ENCODE measurements around the gene PADI1.

PADI1 gene

GRCh38 chr1:17232759-17233661, 28.1 kb downstream of the PADI1 start (continued):
- TF ChIP-seq ZNF768 (tag by site-specific recombination; IDR thresholded peaks at IDR 0.05): no peak
- TF ChIP-seq SP7 (tag by site-specific recombination; IDR thresholded peaks at IDR 0.05): peak; percentile 88
- peak; percentile 51; the same call in 1 of the 2 replicates for TF ChIP-seq TRIM28 (IDR thresholded peaks at IDR 0.05; ENCODE audit: borderline replicate concordance, low read length)

GRCh38 chr1:17233675-17234320, 28.9 kb downstream of the PADI1 start:
- CTCF ChIA-PET: interaction anchor here (0.7 to 11.3 kb wide), 6 partner anchors 11 to 137 kb away, joined by 3 to 281 read pairs (median 4); partner anchors contain the start of gene PADI2
- Histone ChIP-seq H3K27ac (ENCODE audit: extremely low read depth, low read depth, low read length) (peak overlapping the region; percentile 55; the same call in 1 of the 2 replicates), H3K36me3 (ENCODE audit: control insufficient read depth in 2 of 2, insufficient read depth in 1 of 2, low read length in 2 of 2) (no peaks in the 10 kb centered on the region), H3K4me3 (ENCODE audit: low read depth, low read length) (no peak overlapping the region), H3K9me3 (ENCODE audit: control insufficient read depth, insufficient read depth, low read depth, low read length) (no peaks in the 10 kb centered on the region), H3K4me1 (ENCODE audit: control insufficient read depth, insufficient read depth, low read length) (peaks cover 14% of the 10 kb centered on the region)
- POLR2A ChIA-PET: interaction anchor here (0.6 to 3.2 kb wide), 4 partner anchors 21 to 109 kb away, joined by 4 to 12 read pairs (median 8); no protein-coding TSS in a partner anchor
- TF ChIP-seq SP7 (tag by site-specific recombination; IDR thresholded peaks at IDR 0.05) (peak; percentile 55), SCRT2 (tag by site-specific recombination; IDR thresholded peaks at IDR 0.05) (peak; percentile 64; the same call in 1 of the 2 replicates), ZIC2 (tag by site-specific recombination; IDR thresholded peaks at IDR 0.05) (peak; percentile 80), GLIS1 (tag by site-specific recombination; IDR thresholded peaks at IDR 0.05) (peak; percentile 94), INSM2 (tag by site-specific recombination; IDR thresholded peaks at IDR 0.05) (peak; percentile 31; the same call in 1 of the 2 replicates), ZFHX2 (tag by site-specific recombination; conservative IDR thresholded peaks at IDR 0.05) (peak; percentile 98), ZNF221 (tag by site-specific recombination; IDR thresholded peaks at IDR 0.05; ENCODE audit: borderline replicate concordance) (no peak), ZNF843 (tag by site-specific recombination; IDR thresholded peaks at IDR 0.05) (peak; percentile 37; the same call in 1 of the 2 replicates), WT1 (tag by site-specific recombination; IDR thresholded peaks at IDR 0.05) (peak; percentile 16; the same call in 1 of the 2 replicates), ZNF366 (tag by site-specific recombination; conservative IDR thresholded peaks at IDR 0.05) (no peak), ZNF629 (tag by site-specific recombination; IDR thresholded peaks at IDR 0.05) (peak; percentile 39), SP2 (tag by site-specific recombination; IDR thresholded peaks at IDR 0.05) (peak; percentile 29), KLF9 (tag by site-specific recombination; IDR thresholded peaks at IDR 0.05; ENCODE audit: low read depth) (no peak), ZBTB20 (tag by site-specific recombination; IDR thresholded peaks at IDR 0.05) (0 out of 2 replicates have a peak, but pooled peaks have one; percentile 19), ZNF391 (tag by site-specific recombination; IDR thresholded peaks at IDR 0.05; ENCODE audit: borderline replicate concordance, low read depth) (peak; percentile 21; the same call in 1 of the 2 replicates), ZNF747 (tag by site-specific recombination; IDR thresholded peaks at IDR 0.05) (no peak), ZNF274 (IDR thresholded peaks at IDR 0.05; ENCODE audit: low read length) (no peak), ZNF274 (tag by site-specific recombination; IDR thresholded peaks at IDR 0.05; ENCODE audit: borderline replicate concordance) (no peak), ZNF692 (tag by site-specific recombination; IDR thresholded peaks at IDR 0.05) (0 out of 2 replicates have a peak, but pooled peaks have one; percentile 22), KLF16 (tag by site-specific recombination; IDR thresholded peaks at IDR 0.05) (no peak), KLF8 (tag by site-specific recombination; IDR thresholded peaks at IDR 0.05) (peak; percentile 73; the same call in 1 of the 2 replicates), ZBTB17 (tag by site-specific recombination; IDR thresholded peaks at IDR 0.05) (0 out of 2 replicates have a peak, but pooled peaks have one; percentile 10)
- TF ChIP-seq, protein P1, sequence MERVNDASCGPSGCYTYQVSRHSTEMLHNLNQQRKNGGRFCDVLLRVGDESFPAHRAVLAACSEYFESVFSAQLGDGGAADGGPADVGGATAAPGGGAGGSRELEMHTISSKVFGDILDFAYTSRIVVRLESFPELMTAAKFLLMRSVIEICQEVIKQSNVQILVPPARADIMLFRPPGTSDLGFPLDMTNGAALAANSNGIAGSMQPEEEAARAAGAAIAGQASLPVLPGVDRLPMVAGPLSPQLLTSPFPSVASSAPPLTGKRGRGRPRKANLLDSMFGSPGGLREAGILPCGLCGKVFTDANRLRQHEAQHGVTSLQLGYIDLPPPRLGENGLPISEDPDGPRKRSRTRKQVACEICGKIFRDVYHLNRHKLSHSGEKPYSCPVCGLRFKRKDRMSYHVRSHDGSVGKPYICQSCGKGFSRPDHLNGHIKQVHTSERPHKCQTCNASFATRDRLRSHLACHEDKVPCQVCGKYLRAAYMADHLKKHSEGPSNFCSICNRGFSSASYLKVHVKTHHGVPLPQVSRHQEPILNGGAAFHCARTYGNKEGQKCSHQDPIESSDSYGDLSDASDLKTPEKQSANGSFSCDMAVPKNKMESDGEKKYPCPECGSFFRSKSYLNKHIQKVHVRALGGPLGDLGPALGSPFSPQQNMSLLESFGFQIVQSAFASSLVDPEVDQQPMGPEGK (tag by site-specific recombination; IDR thresholded peaks at IDR 0.05): peak; percentile 83
- TF ChIP-seq, protein P2, sequence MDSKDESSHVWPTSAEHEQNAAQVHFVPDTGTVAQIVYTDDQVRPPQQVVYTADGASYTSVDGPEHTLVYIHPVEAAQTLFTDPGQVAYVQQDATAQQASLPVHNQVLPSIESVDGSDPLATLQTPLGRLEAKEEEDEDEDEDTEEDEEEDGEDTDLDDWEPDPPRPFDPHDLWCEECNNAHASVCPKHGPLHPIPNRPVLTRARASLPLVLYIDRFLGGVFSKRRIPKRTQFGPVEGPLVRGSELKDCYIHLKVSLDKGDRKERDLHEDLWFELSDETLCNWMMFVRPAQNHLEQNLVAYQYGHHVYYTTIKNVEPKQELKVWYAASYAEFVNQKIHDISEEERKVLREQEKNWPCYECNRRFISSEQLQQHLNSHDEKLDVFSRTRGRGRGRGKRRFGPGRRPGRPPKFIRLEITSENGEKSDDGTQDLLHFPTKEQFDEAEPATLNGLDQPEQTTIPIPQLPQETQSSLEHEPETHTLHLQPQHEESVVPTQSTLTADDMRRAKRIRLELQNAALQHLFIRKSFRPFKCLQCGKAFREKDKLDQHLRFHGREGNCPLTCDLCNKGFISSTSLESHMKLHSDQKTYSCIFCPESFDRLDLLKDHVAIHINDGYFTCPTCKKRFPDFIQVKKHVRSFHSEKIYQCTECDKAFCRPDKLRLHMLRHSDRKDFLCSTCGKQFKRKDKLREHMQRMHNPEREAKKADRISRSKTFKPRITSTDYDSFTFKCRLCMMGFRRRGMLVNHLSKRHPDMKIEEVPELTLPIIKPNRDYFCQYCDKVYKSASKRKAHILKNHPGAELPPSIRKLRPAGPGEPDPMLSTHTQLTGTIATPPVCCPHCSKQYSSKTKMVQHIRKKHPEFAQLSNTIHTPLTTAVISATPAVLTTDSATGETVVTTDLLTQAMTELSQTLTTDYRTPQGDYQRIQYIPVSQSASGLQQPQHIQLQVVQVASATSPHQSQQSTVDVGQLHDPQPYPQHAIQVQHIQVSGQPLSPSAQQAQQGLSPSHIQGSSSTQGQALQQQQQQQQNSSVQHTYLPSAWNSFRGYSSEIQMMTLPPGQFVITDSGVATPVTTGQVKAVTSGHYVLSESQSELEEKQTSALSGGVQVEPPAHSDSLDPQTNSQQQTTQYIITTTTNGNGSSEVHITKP (tag by site-specific recombination; IDR thresholded peaks at IDR 0.05): peak; percentile 59

Data from HEK293 (cell line).